Neural crest cell (in vitro differentiated cells): ENCODE results near the gene AP4S1. TPM values are rescaled to one million over a fixed set of nuclear protein-coding genes. Genes with fewer than 3 reads are reported as not detected.

ENCODE experiments used
- DNase-seq: peaks from one replicate; pipeline ENCODE4 v3.0.0; 2021; ENCODE audit warnings: low read depth, mixed read lengths, low spot score
- H3K27ac Mint-ChIP-seq: one replicate; pipeline ENCODE4 v1.8.0; 2021; ENCODE audit warnings: mild to moderate bottlenecking, mixed read lengths; ENCODE audit not compliant: unreplicated experiment
- H3K27me3 Mint-ChIP-seq: 2 replicates; pipeline ENCODE4 v1.8.0; 2021; ENCODE audit warnings: low read depth, mild to moderate bottlenecking, mixed read lengths
- H3K36me3 Mint-ChIP-seq: 2 replicates; pipeline ENCODE4 v1.8.0; 2021; ENCODE audit warnings: low read depth, mild to moderate bottlenecking, mixed read lengths
- H3K4me1 Mint-ChIP-seq: 2 replicates; pipeline ENCODE4 v1.8.0; 2021; ENCODE audit warnings: mixed read lengths
- H3K4me3 Mint-ChIP-seq: one replicate; pipeline ENCODE4 v1.8.0; 2021; ENCODE audit warnings: mild to moderate bottlenecking, mixed read lengths
- H3K9me3 Mint-ChIP-seq: 2 replicates; pipeline ENCODE4 v1.8.0; 2021; ENCODE audit warnings: mixed read lengths
- CTCF ChIP-seq: fragments of 200-600 bp; sonication (generic); conservative IDR thresholded peaks from 2 replicates; pipeline ENCODE4 v1.5.0; 2021; ENCODE audit warnings: antibody characterized with exemption, mild to moderate bottlenecking
- total RNA-seq: library from RNA; stranded (reverse); gene quantifications from 2 replicates; pipeline ENCODE4 v1.2.1, GENCODE V29; 2021

Gene AP4S1
- total RNA-seq, 1 donor from 2014 or later = 8.0 TPM

GRCh38 chr14:30994681-30995620 is 30.5 kb upstream of the AP4S1 start:
- H3K27ac Mint-ChIP-seq = no peak overlapping the region
- no peak overlapping the region for H3K4me3 Mint-ChIP-seq
- H3K36me3 Mint-ChIP-seq = peaks cover 28% of the 10 kb centered on the region
- TF ChIP-seq CTCF = no peak
- DNase-seq = no peak
- peaks cover 34% of the 10 kb centered on the region for H3K4me1 Mint-ChIP-seq
- no peaks in the 10 kb centered on the region for H3K27me3 Mint-ChIP-seq
- peaks cover 9% of the 10 kb centered on the region for H3K9me3 Mint-ChIP-seq

GRCh38 chr14:30995689-30996088 is 29.8 kb upstream of the AP4S1 start:
- Mint-ChIP-seq H3K27ac (no peak overlapping the region), H3K4me1 (peaks cover 34% of the 10 kb centered on the region), H3K36me3 (peaks cover 33% of the 10 kb centered on the region), H3K4me3 (no peak overlapping the region), H3K9me3 (peaks cover 11% of the 10 kb centered on the region), H3K27me3 (no peaks in the 10 kb centered on the region)
- no peak for DNase-seq
- TF ChIP-seq CTCF = no peak

- Mint-ChIP-seq H3K9me3 (peaks cover 13% of the 10 kb centered on the region), H3K36me3 (peaks cover 40% of the 10 kb centered on the region), H3K4me3 (no peak overlapping the region), H3K27ac (no peak overlapping the region), H3K4me1 (peaks cover 35% of the 10 kb centered on the region), H3K27me3 (no peaks in the 10 kb centered on the region)
- no peak for DNase-seq
- no peak for TF ChIP-seq CTCF
Measured at GRCh38 chr14:30996892-30997659, 28.4 kb upstream of the AP4S1 start.

- H3K4me1 Mint-ChIP-seq = peaks cover 35% of the 10 kb centered on the region
- no peak overlapping the region for H3K4me3 Mint-ChIP-seq
- H3K36me3 Mint-ChIP-seq = peaks cover 44% of the 10 kb centered on the region
- H3K27me3 Mint-ChIP-seq = no peaks in the 10 kb centered on the region
- H3K9me3 Mint-ChIP-seq = peaks cover 13% of the 10 kb centered on the region
- DNase-seq = no peak
- no peak overlapping the region for H3K27ac Mint-ChIP-seq
- no peak for TF ChIP-seq CTCF
Measured at GRCh38 chr14:30998100-30998706, 27.2 kb upstream of the AP4S1 start.

GRCh38 chr14:30999038-30999773 is 26.2 kb upstream of the AP4S1 start:
- Mint-ChIP-seq H3K9me3 (peaks cover 15% of the 10 kb centered on the region), H3K27ac (no peak overlapping the region), H3K4me3 (no peak overlapping the region), H3K36me3 (peaks cover 46% of the 10 kb centered on the region), H3K4me1 (peaks cover 35% of the 10 kb centered on the region), H3K27me3 (no peaks in the 10 kb centered on the region)
- no peak for DNase-seq
- no peak for TF ChIP-seq CTCF
